ENCODE results near the gene LMCD1. TPM values are rescaled to one million over a fixed set of nuclear protein-coding genes. Genes with fewer than 3 reads are reported as not detected.

The LMCD1 gene
- total RNA-seq, 2 experiments from 2014 or later, result 0.81 to 0.94 TPM

GRCh38 chr3:8552223-8552762 lies 50.7 kb downstream of the LMCD1 start:
- intact Hi-C loops (cut with micrococcal nuclease), result no loop called here
- Mint-ChIP-seq H3K4me3 (no peak overlapping the region), H3K4me1 (ENCODE audit: low read depth) (no peaks in the 10 kb centered on the region), H3K27ac (no peak overlapping the region), H3K9me3 (no peaks in the 10 kb centered on the region), H3K27me3 (ENCODE audit: low read depth) (no peaks in the 10 kb centered on the region), H3K36me3 (ENCODE audit: low read depth) (no peaks in the 10 kb centered on the region)
- CTCF ChIA-PET, result no interaction called here
- DNase-seq, result no peak

- Mint-ChIP-seq H3K9me3 (no peaks in the 10 kb centered on the region), H3K27me3 (ENCODE audit: low read depth) (no peaks in the 10 kb centered on the region), H3K4me3 (no peak overlapping the region), H3K36me3 (ENCODE audit: low read depth) (no peaks in the 10 kb centered on the region), H3K27ac (no peak overlapping the region), H3K4me1 (ENCODE audit: low read depth) (no peaks in the 10 kb centered on the region)
- CTCF ChIA-PET, result no interaction called here
- DNase-seq, result no peak
- intact Hi-C loops (cut with micrococcal nuclease), result no loop called here
Observed at GRCh38 chr3:8553405-8553804, 51.8 kb downstream of the LMCD1 start.

- Mint-ChIP-seq H3K27me3 (ENCODE audit: low read depth) (no peaks in the 10 kb centered on the region), H3K27ac (no peak overlapping the region), H3K36me3 (ENCODE audit: low read depth) (no peaks in the 10 kb centered on the region), H3K4me1 (ENCODE audit: low read depth) (no peaks in the 10 kb centered on the region), H3K9me3 (no peaks in the 10 kb centered on the region), H3K4me3 (no peak overlapping the region)
- intact Hi-C loops (cut with micrococcal nuclease), result no loop called here
- CTCF ChIA-PET, result no interaction called here
- no peak for DNase-seq
Observed at GRCh38 chr3:8554696-8555095, 53.1 kb downstream of the LMCD1 start.

GRCh38 chr3:8555113-8555661 lies 53.6 kb downstream of the LMCD1 start:
- Mint-ChIP-seq H3K9me3 (no peaks in the 10 kb centered on the region), H3K36me3 (ENCODE audit: low read depth) (no peaks in the 10 kb centered on the region), H3K4me3 (no peak overlapping the region), H3K27me3 (ENCODE audit: low read depth) (no peaks in the 10 kb centered on the region), H3K27ac (no peak overlapping the region), H3K4me1 (ENCODE audit: low read depth) (no peaks in the 10 kb centered on the region)
- intact Hi-C loops (cut with micrococcal nuclease), result no loop called here
- no peak for DNase-seq
- CTCF ChIA-PET, result no interaction called here

DNA sequence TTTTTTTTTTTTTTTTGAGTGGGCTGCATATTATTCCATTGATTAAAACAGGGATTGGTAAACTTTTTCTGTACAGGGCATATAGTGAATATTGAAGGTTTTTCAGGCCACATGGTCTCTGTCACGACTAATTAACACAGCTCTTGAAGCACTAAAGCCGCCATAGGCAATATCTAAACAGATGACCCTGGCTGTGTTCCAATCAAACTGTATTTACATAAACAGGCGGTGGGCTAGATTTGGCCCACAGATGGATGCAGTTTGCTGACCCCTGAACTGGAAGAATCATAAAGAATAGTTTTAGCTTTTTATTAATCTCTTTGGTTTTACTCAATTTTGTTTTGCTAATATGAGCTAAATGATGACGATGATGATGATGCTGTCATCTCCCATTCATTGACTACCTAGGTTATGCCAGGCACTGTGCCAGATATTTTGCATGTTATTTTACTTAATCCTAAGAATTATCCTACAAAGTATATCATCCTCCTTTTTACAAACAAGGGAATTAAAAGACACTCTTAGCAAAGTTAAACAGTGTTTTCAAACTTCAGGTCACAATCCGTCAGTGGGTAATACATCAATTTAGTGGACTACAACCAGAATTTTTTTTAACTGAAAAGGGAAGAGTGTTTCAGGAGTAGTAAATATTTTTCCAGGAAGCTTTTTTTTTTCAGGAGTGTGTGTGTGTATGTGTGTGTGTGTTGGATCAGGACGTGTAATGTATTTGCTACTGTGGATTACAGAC lies 54.3 kb downstream of the LMCD1 start:
- CTCF ChIA-PET, result no interaction called here
- Mint-ChIP-seq H3K4me3 (no peak overlapping the region), H3K4me1 (ENCODE audit: low read depth) (no peaks in the 10 kb centered on the region), H3K36me3 (ENCODE audit: low read depth) (no peaks in the 10 kb centered on the region), H3K9me3 (no peaks in the 10 kb centered on the region), H3K27me3 (ENCODE audit: low read depth) (no peaks in the 10 kb centered on the region), H3K27ac (no peak overlapping the region)
- intact Hi-C loops (cut with micrococcal nuclease), result no loop called here
- DNase-seq, result no peak

DNA sequence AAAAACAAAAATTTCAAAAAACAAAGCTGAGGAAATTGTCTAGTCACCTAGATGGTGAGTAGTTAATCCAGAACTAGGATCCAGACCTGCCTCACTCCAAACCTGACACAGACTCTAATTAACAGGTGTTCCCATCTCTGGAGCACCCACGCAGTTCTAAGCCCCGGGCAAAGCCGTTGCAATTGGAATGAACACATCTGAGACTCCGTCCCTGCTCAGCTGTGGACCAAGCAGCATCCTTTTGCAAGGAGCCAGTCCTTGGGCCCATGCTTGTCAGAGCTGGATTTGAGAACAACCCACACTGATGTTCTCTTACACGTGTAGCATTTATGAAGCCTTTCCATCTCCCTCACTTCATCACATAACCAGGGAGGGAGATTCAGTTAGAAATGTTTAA lies 54.8 kb downstream of the LMCD1 start:
- intact Hi-C loops (cut with micrococcal nuclease), result no loop called here
- CTCF ChIA-PET, result no interaction called here
- Mint-ChIP-seq H3K9me3 (no peaks in the 10 kb centered on the region), H3K36me3 (ENCODE audit: low read depth) (no peaks in the 10 kb centered on the region), H3K4me1 (ENCODE audit: low read depth) (no peaks in the 10 kb centered on the region), H3K27ac (no peak overlapping the region), H3K4me3 (no peak overlapping the region), H3K27me3 (ENCODE audit: low read depth) (no peaks in the 10 kb centered on the region)
- DNase-seq, result no peak

GRCh38 chr3:8557298-8557697 lies 55.7 kb downstream of the LMCD1 start:
- intact Hi-C loops (cut with micrococcal nuclease), result no loop called here
- no peak overlapping the region for H3K4me3 Mint-ChIP-seq
- H3K9me3 Mint-ChIP-seq, result no peaks in the 10 kb centered on the region
- H3K27ac Mint-ChIP-seq, result no peak overlapping the region
- no peak for DNase-seq
- H3K4me1 Mint-ChIP-seq (ENCODE audit: low read depth), result no peaks in the 10 kb centered on the region
- CTCF ChIA-PET, result no interaction called here
- no peaks in the 10 kb centered on the region for H3K36me3 Mint-ChIP-seq (ENCODE audit: low read depth)
- H3K27me3 Mint-ChIP-seq (ENCODE audit: low read depth), result no peaks in the 10 kb centered on the region

- intact Hi-C loops (cut with micrococcal nuclease), result no loop called here
- Mint-ChIP-seq H3K4me1 (ENCODE audit: low read depth) (no peaks in the 10 kb centered on the region), H3K36me3 (ENCODE audit: low read depth) (no peaks in the 10 kb centered on the region), H3K27me3 (ENCODE audit: low read depth) (no peaks in the 10 kb centered on the region), H3K27ac (no peak overlapping the region), H3K9me3 (no peaks in the 10 kb centered on the region), H3K4me3 (no peak overlapping the region)
- CTCF ChIA-PET, result no interaction called here
- DNase-seq, result no peak
Observed at GRCh38 chr3:8558645-8559044, 57.0 kb downstream of the LMCD1 start.

- no peak overlapping the region for H3K27ac Mint-ChIP-seq
- no peaks in the 10 kb centered on the region for H3K36me3 Mint-ChIP-seq (ENCODE audit: low read depth)
- H3K4me1 Mint-ChIP-seq (ENCODE audit: low read depth), result no peaks in the 10 kb centered on the region
- CTCF ChIA-PET, result no interaction called here
- H3K27me3 Mint-ChIP-seq (ENCODE audit: low read depth), result no peaks in the 10 kb centered on the region
- no peak for DNase-seq
- no peak overlapping the region for H3K4me3 Mint-ChIP-seq
- no peaks in the 10 kb centered on the region for H3K9me3 Mint-ChIP-seq
- intact Hi-C loops (cut with micrococcal nuclease), result no loop called here
Observed at GRCh38 chr3:8559351-8559750, 57.7 kb downstream of the LMCD1 start.

DNA sequence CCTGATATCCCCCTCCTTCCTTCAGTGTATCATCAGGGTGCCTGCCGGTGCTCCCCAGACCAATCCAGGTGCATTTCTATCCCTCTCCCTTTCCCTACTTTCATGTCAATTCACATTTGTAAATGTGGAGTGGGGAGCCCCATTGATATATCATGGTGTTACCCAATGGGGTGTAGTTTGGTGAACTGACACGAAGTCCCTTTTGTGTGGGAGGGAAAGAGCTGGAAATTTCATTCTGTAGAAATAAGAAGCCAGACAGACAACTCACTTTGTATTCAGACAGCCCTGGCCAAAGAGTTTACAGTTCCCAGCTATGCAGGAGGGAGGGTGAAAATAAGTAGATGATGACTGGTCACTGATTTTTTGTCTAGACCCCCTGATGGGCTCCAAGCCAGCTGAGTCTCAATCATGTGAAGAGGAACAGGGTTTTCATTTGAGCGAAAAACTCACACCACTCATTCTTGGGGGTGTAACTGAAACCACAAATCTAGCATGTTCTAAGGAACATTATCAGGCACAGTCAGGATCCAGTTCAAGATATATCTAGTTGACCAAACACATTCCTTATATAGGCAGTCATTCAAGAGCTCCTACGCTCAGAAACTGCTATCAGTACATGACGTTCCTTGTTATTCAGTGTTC lies 58.9 kb downstream of the LMCD1 start:
- DNase-seq, result no peak
- Mint-ChIP-seq H3K27me3 (ENCODE audit: low read depth) (no peaks in the 10 kb centered on the region), H3K9me3 (no peaks in the 10 kb centered on the region), H3K4me3 (no peak overlapping the region), H3K27ac (no peak overlapping the region), H3K36me3 (ENCODE audit: low read depth) (no peaks in the 10 kb centered on the region), H3K4me1 (ENCODE audit: low read depth) (no peaks in the 10 kb centered on the region)
- CTCF ChIA-PET, result no interaction called here
- intact Hi-C loops (cut with micrococcal nuclease), result no loop called here

- Mint-ChIP-seq H3K27ac (no peak overlapping the region), H3K4me1 (ENCODE audit: low read depth) (no peaks in the 10 kb centered on the region), H3K9me3 (no peaks in the 10 kb centered on the region), H3K36me3 (ENCODE audit: low read depth) (no peaks in the 10 kb centered on the region), H3K4me3 (no peak overlapping the region), H3K27me3 (ENCODE audit: low read depth) (no peaks in the 10 kb centered on the region)
- CTCF ChIA-PET, result no interaction called here
- no peak for DNase-seq
- intact Hi-C loops (cut with micrococcal nuclease), result no loop called here
Observed at GRCh38 chr3:8561370-8561769, 59.7 kb downstream of the LMCD1 start.

DNA sequence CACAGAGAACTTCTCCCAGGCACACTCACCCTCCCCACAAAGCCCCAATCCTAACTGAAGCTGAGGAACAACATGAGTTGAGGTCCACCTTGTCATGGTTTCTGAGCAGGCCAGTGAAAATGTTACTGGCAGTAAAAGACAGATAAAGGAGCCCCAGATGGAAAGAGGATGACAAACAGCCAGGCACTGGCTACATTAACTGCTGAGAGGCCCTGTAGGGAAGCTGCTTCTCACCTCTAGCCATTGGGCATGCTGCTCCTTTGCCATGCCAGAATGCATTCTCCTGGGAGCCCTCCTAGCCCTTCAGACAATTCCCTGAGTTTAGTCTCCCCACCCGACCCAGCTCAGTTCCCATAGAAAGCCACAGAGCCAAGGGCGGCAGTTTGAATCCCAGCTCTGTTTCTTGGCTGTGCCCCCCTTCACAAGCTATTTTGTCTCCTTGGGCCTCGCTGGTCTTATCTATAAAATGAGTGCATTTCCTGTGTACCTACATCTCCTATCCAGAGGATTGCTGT lies 60.5 kb downstream of the LMCD1 start:
- H3K4me1 Mint-ChIP-seq (ENCODE audit: low read depth), result no peaks in the 10 kb centered on the region

DNA sequence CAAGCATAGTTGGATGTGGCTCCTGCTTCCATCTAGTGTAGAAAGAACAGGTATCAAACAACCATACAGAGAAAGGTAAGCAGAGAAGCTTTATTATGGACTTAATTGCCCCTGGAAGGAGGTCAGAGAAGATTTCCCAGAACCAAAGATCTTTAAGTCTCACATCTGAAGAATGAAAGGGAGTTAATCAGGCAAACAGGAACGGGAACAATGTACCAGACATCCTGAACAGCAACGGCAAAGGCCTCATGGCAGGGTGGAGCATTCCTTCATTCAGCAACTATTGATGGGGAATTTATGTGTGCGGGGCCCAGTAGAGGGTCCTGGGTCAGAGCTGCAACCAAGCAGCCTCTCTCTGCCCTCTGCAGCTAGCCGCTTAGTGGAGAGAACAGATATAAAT lies 61.5 kb downstream of the LMCD1 start:
- CTCF ChIA-PET, result no interaction called here
- no peak overlapping the region for H3K27ac Mint-ChIP-seq
- intact Hi-C loops (cut with micrococcal nuclease), result no loop called here
- DNase-seq, result no peak
- no peak overlapping the region for H3K4me3 Mint-ChIP-seq
- H3K27me3 Mint-ChIP-seq (ENCODE audit: low read depth), result no peaks in the 10 kb centered on the region
- H3K4me1 Mint-ChIP-seq (ENCODE audit: low read depth), result no peaks in the 10 kb centered on the region
- H3K9me3 Mint-ChIP-seq, result no peaks in the 10 kb centered on the region
- no peaks in the 10 kb centered on the region for H3K36me3 Mint-ChIP-seq (ENCODE audit: low read depth)

More for the DNA sequence above, 60.5 kb downstream of the LMCD1 start:
- DNase-seq, result no peak
- CTCF ChIA-PET, result no interaction called here
- H3K27me3 Mint-ChIP-seq (ENCODE audit: low read depth), result no peaks in the 10 kb centered on the region
- no peaks in the 10 kb centered on the region for H3K36me3 Mint-ChIP-seq (ENCODE audit: low read depth)
- no peak overlapping the region for H3K27ac Mint-ChIP-seq
- intact Hi-C loops (cut with micrococcal nuclease), result no loop called here
- no peak overlapping the region for H3K4me3 Mint-ChIP-seq
- H3K9me3 Mint-ChIP-seq, result no peaks in the 10 kb centered on the region
